NOMO-1 (cell line): ENCODE measurements around the gene TET1.
"Not testable (repeated sequence)": the region's sequence is repeated elsewhere in the genome, so short reads cannot be mapped to it uniquely, and the experiment has no call there.

Experiments
- DNase-seq, 2 experiments: peaks; one replicate each; lab custom pipeline; 2025; ENCODE audit not compliant: unreplicated experiment in 2 of 2; lab: John Stamatoyannopoulos, UW

Gene TET1

DNA sequence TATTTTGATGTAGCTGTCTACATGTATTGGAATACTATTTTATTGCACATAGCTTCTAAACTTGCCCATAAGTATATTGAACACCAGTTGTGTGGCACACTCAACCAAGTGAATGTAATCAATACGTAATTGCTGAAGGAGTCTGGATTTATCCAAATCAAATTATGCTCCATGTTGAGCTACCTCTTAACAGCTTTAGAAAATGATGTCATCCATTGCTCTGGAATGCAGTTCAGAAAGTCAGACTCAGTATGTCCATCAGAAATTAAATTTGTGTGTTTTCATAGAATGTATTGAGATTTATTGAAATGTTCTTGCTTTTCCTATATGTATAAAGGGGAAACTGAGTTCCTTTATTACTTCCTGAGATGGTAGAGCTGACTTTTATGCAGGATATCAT is 135.9 kb downstream of the TET1 start:
- DNase-seq: no peak

DNA sequence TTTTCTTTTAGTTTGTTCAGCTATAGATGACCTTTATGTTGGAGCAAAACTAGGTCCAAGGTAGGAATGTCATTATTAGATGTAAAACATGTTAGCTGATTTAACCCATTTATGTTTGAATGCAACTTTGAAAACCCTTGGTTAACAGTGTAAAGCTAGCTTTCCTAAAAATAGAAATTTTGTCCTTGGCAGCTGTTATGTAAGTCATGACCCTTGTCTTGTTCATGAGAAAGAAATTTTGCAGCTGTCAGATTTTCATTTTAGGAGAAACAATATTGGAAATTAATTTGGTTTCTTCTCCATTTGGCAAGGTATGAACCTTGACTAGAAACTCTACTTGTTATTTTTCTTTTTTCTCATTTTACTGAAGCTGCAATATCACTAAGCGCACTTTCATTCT is 137.0 kb downstream of the TET1 start:
- no peak for DNase-seq

DNA sequence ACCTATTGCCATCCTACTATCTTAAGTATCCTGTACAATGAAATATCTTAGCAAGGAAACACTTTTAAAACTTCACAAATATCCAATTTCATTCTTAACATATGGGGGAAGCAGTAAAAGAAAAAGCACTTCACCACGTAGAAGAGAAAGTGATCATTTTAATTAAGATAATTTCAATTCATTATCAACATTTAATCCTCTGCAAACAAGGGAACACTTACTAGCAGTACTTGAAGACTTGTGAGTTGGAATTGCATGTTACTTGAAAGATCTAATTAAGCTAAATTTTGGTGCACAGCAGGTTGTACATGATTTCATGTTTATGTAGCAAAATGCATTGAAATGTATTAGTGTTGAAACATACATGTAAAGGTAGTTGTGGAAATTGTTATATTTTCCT is 140.1 kb downstream of the TET1 start:
- no peak for DNase-seq

DNA sequence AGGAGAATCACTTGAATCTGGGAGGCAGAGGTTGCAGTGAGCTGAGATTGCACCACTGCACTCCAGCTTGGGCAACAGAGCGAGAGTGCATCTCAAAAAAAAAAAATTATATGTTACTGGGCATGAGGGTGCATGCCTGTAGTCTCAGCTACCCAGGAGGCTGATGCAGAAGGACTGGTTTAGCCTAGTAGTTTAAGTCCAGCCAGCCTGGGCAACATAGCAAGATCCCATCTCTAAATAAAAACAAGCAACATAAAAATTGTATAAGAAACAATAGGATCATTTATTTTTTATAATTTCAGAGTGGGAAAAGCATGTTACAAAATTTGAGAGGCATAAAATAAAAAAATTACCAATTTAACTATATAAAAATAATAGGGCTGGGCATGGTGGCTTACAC is 145.4 kb downstream of the TET1 start:
- DNase-seq: no peak

DNA sequence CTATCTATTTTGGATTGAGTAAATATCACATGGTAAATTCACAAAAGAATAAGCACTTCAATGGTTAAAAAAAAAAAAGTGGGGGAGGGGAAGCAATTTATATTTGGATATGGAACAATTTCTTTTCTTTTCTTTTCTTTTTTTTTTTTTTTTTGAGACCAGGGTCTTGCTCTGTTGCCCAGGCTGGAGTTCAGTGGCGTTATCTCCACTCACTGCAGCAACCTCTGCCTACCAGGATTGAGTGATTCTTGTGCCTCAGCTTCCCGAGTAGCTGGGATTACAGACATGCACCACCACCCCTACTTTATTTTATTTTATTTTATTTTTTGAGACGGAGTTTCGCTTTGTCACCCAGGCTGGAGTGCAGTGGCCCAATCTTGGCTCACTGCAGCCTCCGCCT is 148.8 kb downstream of the TET1 start:
- not testable (repeated sequence) for DNase-seq

DNA sequence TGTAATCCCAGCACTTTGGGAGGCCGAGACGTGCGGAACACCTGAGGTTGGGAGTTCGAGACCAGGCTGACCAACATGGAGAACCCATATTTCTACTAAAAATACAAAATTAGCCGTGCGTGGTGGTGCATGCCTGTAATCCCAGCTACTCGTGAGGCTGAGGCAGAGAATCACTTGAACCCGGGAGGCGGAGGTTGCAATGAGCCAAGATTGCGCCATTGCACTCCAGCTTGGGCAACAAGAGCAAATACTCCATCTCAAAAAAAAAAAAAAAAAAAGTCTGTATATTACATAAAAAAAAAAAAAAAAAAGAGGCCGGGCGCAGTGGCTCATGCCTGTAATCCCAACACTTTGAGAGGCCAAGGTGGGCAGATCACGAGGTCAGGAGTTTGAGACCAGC is 152.9 kb downstream of the TET1 start:
- not testable (repeated sequence) for DNase-seq

DNA sequence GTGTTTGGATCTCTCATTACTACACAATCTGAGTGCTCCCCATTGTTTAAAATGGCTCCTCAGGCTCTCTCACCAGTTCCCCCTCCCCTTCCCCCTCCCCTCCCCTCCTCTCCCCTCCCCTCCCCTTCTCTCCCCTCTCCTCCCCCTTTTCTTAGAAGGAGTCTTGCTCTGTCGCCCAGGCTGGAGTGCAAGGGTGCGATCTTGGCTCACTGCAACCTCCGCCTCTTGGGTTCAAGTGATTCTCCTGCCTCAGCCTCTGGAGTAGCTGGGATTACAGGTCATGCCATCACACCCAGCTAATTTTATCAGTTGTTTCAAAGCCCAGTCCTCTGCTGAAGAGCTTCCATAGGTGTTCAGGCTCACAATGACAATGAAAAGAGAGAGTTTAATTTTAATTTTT is 157.3 kb downstream of the TET1 start:
- no peak for DNase-seq

DNA sequence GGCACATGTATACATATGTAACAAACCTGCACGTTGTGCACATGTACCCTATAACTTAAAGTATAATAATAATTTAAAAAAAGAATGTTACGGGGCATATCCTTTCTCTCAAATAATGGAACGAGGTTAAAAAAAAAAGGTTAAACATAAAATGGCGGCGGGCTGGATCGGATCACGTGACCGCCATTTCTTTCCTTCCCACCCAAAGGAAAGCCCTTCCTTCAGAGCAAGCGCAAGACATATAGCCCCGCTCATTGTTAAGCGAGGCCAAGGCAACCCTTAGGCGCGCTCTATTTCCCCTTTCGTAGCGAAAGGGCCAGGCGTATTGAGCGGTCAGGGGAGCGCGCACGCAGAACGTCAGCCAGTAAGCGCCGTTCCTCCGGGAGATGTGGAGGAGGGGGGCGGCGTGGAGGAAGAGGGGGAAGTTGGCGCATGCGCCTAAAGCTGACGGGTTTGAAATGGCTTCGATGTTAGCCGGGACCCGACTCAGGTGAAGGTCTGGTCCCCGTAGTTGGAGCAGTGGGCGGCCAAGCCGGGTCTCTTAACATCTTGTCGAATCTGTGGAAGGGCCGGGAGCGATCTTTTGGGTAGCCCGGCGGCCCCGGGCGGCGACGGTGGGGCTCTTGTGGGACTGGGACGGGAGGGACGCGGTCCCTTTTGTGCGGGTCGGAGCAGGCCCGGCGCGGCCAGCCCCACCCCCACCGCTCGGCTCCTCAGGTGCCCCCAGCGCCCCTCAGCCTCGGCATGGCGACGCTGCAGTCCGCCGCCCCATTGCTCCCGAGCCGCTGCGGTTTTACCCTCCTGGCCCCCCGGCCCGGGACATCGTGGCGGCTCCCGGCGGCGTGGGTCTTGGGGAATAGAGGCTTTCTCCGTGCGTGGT is 160.9 kb downstream of the TET1 start, which contains the start of gene CCAR1:
Gene CCAR1, plus strand, starts transcription at position 447 of the 880 bp plus-strand sequence. CDS start 1,266 bp downstream, outside the sequence.
- peak; percentile 99 for DNase-seq

DNA sequence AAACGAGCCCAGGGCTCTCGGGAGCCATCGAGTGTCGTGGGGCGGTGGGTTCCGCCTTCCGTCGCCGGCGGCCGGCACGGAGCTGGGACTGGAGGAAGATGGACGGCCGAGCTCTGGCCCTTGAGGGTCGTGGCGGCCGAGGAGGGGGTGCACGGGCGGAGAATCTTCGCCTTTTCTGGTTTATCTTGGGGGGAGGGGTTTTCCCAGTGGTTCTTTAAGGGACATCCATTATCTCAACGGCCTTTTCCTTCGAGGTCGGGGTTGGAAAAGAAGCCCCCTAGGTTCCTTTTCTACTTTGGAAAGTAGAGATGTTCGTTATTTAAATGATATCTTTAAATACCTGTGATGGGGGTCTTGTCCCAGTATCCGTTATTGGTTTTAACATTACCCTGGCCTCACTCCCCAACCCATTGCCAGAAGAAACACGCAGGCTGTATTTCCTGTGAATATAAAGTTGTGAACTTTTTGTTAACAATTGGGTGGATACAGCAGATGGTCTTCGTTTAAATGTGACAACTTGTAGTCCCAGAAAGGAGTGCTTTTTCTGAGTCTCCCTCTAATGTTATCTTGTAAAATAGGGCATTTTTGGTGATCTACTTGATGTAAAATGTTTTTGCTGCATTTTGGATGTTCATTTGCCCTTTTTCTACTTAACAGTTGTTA is 161.7 kb downstream of the TET1 start:
- DNase-seq: no peak

DNA sequence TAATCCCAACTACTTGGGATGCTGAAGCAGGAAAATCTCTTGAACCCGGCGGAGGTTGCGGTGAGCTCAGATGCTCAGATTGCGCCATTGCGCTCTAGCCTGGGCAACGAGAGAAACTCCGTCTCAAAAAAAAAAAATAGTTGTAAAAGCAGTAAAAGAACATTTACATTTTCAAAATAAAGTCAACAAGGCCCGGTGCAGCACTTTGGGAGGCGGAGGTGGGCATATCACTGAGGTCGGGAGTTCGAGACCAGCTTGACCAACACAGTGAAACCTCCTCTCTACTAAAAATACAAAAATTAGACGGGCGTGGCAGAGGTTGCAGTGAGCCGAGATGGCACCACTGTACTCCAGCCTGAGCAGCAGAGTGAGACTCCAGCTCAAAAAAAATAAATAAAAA is 164.9 kb downstream of the TET1 start:
- no peak for DNase-seq

DNA sequence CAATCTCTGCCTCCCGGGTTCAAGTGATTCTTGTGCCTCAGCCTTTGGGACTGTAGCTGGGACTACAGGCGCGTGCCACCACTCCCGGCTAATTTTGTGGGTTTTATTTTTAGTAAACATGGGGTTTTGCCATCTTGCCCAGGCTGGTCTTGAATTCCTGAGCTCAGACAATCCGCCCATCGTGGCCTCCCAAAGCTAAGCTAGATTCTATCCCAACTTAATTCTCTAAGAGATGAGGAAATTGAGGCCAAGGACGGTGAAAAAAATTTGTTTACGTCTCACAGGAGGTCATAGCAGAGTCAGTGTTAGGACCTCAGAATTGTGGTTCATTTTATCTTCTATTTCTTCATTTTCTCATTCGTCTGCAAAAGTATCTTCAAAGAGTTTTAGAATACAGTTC is 167.0 kb downstream of the TET1 start:
- no peak for DNase-seq

DNA sequence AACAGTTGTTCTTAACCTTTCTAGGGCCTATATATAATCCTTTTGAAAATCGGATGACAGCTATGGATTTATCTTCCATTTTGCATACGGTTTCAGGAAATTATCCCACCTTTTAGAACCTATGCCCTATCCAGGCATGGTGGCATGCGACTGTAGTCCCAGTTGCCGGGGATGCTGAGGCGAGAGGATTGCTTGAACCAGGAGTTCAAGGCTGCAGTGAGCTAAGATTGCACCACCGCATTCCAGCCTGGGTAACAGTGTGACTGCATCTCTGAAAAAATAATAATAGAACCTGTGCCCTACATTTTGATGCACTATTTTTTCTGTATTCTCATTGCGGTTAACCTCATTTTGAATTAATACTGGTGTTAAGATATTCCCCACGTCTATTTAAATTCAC is 172.5 kb downstream of the TET1 start:
- DNase-seq: no peak

DNA sequence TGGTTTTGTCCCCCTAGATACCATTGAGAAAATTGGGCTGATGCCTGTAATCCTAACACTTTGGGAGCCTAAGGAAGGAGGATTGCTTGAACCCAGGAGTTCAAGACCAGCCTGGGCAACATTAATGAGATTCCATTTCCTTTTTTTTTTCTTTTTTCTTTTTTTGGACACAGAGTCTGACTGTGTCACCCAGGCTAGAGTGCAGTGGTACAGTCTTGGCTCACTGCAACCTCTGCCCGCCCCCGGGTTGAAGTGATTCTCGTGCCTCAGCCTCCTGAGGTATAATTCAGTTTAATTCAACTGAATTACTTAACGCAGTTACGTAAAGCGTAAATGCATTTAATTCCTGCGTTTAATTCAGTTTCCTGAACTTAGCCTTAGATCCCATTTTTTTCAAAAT is 174.2 kb downstream of the TET1 start:
- DNase-seq: no peak

DNA sequence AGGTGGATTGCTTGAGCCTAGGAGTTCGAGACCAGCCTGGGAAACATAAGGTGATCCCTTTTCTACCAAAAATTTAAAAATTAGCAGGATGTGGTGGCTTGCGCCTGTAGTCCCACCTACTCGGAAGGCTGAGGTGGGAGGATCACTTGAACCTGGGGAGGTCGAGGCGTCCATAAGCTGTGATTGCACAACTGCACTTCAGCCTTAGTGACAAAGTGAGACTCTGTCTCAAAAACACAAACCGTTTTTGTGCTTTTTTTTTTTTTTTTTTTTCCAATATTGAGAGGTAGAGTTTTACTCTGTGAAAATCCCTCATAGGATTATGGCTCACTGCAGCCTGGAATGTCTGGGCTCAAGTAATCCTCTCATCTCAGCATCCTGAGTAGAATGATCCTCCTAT is 175.0 kb downstream of the TET1 start:
- no peak for DNase-seq

DNA sequence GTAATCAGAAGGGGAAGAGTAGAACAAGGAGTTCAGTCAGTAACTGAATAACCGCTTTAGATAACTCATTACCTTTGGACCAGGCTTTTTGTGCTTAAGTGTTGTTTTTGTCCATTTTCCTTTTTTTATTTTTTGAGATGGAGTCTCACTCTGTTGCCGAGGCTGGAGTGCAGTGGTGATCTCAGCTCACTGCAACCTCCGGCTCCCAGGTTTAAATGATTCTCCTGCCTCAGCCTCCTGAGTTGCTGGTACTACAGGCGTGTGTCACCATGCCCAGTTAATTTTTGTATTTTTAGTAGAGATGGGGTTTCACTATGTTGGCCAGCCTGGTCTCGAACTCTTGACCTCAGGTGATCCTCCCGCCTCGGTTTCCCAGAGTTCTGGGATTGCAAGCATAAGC is 175.6 kb downstream of the TET1 start:
- not testable (repeated sequence) for DNase-seq

DNA sequence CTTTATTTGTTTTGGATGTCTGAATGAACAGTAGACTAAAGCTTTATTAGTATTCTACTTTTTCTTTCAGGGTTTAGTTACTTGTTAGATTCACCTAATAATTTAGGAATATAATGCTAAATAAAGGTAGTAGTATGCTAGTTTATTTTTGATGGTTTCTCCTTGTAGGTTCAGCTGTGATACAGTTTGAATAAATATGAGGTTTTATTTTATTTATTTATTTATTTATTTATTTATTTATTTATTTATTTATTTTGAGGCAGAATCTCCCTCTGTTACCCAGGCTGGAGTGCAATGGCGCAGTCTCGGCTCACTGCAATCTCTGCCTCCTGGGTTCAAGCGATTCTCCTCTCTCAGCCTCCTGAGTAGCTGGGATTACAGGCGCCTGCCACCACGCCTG is 180.5 kb downstream of the TET1 start:
- DNase-seq: not testable (repeated sequence)

DNA sequence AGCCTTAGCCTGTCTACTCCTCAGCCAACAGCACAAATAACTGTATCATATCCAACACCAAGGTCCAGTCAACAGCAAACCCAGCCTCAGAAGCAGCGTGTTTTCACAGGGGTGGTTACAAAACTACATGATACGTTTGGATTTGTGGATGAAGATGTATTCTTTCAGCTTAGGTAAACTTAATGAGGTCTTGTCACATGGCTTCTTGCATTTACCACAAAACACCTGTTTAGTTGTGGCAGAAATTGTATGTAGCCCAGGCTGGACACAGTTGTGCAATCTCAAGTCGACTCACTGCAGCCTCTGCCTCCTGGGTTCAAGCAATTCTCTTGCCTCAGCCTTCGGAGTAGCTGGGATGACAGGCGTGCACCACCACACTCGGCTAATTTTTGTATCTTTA is 182.3 kb downstream of the TET1 start:
- no peak for DNase-seq
